GM18867 (cell line): ENCODE measurements around the gene BANF1.

Source experiments
- ATAC-seq: cut with Tn5 transposase; IDR thresholded peaks from one replicate; pipeline ENCODE4 v1.9.1; 2021; ENCODE audit warnings: mild to moderate bottlenecking, moderate library complexity; ENCODE audit not compliant: unreplicated experiment

BANF1 gene, protein sequence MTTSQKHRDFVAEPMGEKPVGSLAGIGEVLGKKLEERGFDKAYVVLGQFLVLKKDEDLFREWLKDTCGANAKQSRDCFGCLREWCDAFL

GRCh38 chr11:66001942-66002647 lies at the start of gene BANF1, which contains the start of gene EIF1AD:
Gene BANF1 (plus strand): TSS chr11:66002503. CDS start chr11:66003251, 748 bp downstream.
Gene EIF1AD (minus strand): TSS chr11:66002157. CDS start chr11:66000389, 1,768 bp downstream.
- ATAC-seq: peak; percentile 66

DNA sequence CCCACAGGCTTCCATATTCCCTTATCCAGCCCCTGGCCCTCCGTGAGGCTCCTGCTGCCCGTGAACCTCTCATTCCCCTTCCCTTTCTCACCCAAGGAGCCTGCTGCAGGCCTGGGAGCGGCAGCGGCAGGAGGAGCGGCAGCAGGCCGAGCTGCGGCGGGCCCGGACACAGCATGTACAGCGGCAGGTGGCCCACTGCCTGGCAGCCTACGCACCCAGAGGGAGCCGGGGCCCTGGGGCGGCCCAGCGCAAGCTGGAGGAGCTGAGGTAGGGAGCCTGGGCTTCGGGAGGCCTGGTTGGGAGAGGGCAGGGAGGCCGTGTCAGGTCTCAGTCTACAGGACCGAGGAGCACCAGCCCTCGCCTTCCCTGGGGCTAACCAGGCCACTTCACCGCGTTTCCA lies 48.8 kb upstream of the BANF1 start:
- no peak for ATAC-seq

- no peak for ATAC-seq
Measured at GRCh38 chr11:65954771-65955170, 47.5 kb upstream of the BANF1 start.

GRCh38 chr11:65958291-65958690 lies 44.0 kb upstream of the BANF1 start:
- ATAC-seq: no peak

DNA sequence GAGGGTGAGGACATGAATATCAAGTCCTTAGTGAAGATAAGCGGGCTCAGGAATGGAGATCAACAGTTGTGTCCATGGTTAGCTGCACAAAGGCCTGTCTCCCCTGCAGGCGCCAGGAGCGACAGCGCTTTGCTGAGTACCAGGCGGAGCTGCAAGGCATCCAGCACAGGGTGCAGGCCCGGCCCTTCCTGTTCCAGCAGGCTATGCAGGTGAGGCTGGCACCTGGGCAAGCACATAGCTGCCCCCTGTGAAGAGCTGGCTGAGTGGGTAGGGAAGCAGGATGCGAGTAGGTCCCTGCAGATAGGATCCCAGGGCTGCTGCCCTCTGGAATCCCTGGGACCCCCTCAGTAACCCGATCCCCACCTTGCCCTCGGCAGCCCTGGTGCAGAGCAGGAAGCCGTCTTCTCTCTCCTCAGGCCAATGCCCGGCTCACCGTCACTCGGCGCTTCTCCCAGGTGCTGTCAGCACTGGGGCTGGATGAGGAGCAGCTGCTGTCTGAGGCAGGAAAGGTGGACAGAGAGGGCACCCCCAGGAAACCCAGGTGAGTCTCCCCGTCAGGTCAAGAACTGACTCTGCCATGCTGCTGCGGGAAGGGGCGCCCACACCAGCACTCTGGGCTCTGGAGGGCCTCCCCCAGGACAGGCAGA lies 43.4 kb upstream of the BANF1 start:
- no peak for ATAC-seq

- ATAC-seq: no peak
Measured at GRCh38 chr11:65960824-65961266, 41.5 kb upstream of the BANF1 start.

GRCh38 chr11:65961267-65962140 lies 40.8 kb upstream of the BANF1 start, which contains the start of gene SART1:
Gene SART1 (plus strand): TSS chr11:65961734. CDS start chr11:65961781, 47 bp downstream.
- peak; percentile 85 for ATAC-seq

DNA sequence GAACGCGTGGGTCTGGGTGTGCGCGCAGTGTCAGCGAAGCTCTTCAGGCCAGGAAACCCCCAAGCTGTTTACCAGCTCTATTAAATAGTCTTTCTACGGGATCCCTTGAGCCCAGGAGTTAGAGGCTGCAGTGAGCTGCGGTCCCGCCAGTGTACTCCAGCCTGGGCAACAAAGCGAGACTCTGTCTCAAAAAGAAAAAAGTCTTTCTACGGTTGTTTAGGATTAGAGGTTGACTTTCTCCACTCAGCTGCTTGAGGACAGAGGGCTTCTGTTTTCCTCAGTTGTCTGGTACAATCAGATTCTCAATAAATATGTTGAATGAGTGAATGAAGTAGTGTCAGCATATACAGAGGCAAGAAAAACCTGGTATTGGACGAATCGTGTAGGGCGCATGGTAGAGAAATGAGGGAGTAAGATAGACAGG lies 40.1 kb upstream of the BANF1 start:
- no peak for ATAC-seq

- no peak for ATAC-seq
Measured at GRCh38 chr11:65964906-65965305, 37.4 kb upstream of the BANF1 start.

GRCh38 chr11:65965986-65966762 lies 36.1 kb upstream of the BANF1 start:
- ATAC-seq: no peak

- no peak for ATAC-seq
Measured at GRCh38 chr11:65967329-65967934, 34.9 kb upstream of the BANF1 start.

DNA sequence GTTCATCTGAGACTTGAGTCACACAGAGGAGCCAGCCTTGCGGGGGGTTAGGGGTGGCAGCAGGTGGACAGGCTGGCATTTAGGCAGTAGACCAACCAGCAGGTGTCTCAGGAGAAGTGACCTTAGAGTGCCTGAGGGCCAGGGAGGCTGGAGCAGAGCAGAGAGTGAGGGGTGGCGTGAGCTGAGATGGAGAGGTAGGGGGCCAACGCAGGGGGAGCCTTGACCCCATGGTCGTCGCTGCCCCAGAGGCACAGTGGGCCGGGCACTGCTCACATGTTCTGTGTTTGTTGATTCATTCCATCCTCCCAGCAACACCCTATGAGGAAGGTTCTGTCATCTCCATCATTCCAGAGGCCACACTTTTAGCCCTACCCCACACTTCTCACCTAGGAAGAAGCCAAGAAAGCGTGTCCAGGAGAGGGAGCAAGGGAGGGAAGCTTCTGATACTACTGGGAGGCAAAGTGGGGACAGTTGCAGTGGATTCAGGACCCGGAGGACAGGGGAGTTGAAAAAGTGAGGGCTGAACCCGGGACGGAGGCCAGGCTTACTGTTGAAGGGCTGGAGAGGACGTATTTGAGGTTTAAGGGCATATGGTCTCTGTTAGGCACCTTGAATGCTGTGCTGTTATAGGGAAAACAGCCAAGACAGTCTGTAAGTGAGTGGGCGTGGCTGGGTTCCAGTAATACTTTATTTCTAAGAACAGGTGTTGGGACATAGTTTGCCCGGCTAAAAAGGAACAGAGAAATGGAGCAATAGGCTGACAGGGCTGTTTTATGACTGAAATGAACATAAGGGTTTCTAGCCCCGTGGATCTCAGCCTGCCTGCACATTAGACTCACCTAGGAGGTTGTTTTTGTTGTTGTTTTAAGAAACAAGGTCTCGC lies 33.5 kb upstream of the BANF1 start:
- ATAC-seq: no peak

GRCh38 chr11:65972116-65972515 lies 30.2 kb upstream of the BANF1 start:
- no peak for ATAC-seq

GRCh38 chr11:65973439-65974110 lies 28.7 kb upstream of the BANF1 start:
- ATAC-seq: no peak

DNA sequence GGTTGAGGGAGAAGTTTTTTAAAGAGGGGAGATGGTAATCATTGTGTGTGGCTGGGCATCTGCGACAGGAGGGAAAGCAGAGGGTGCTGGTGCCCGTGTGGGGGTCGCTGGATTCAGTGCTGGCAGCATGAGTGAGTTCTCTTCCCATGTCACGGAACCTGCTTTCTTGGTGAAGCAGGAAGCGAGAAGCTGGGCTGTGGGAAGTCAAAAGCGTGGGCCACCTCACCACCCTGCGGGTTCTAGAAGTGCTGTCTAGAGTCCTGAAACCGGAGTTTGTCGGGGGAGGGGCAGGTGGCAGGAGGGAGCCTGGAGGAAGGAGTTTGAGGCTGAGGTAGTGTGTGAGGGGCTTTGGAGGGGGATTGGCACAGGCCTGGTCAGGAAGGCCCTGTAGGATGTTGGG lies 26.5 kb upstream of the BANF1 start:
- ATAC-seq: no peak

DNA sequence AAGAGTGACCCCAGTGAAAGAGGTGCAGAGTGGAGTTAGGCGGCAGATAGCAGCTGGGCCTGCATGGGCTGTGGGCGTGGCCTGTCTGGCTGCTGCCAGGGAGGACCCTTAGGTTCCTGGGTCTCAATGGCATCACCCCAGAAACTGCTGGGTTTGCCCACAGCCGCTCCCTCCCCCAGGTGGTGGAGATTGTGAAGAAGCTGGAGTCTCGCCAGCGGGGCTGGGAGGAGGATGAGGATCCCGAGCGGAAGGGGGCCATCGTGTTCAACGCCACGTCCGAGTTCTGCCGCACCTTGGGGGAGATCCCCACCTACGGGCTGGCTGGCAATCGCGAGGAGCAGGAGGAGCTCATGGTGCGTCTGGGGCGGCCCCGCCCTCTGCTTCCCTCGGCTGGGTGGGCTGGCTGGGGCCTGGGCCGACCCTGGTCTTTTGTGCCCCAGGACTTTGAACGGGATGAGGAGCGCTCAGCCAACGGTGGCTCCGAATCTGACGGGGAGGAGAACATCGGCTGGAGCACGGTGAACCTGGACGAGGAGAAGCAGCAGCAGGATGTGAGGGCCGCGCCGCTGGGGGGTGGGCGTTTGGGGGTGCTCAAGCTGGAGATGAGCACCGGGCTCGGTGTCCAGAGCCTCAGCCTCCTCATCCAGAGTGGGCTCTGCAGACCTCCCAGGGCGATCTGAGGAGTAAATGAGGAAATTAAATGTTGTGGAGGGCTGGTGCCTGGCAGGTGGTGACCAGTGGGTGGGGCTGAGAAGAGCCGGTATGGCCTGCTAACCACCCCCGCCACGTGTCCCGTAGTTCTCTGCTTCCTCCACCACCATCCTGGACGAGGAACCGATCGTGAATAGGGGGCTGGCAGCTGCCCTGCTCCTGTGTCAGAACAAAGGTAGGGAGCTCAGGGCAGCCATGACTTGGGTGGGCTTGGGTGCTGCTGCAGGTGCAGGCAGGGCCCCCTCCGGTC lies 25.8 kb upstream of the BANF1 start:
- ATAC-seq: no peak
